Tibial artery (tissue), 4 donors: ENCODE results near the gene SWSAP1.
A peak's percentile ranks its signal among the peaks of the same experiment; 100 is the strongest.

Source experiments
- DNase-seq, 2 donors: peaks; one replicate each; pipeline ENCODE4 v3.0.0-alpha.2; 2019
- H3K27ac ChIP-seq, 2 donors: fragments of 200-600 bp; sonication (generic) in 1 of 2; 1 replicate in 1 of 2; 2 replicates in 1 of 2; pipeline ENCODE4 v1.5.1; 2018 to 2019; ENCODE audit warnings: mild to moderate bottlenecking in 1 of 2
- H3K27me3 ChIP-seq, 2 donors: fragments of 200-600 bp; sonication (generic) in 1 of 2; one replicate each; pipeline versions ENCODE4 v1.5.1 to v1.6.0; 2016 to 2019
- H3K36me3 ChIP-seq, 3 donors: fragments of 200-600 bp; sonication (generic) in 2 of 3; one replicate each; pipeline ENCODE4 v1.5.1; 2016 to 2019; ENCODE audit warnings: mild to moderate bottlenecking in 2 of 3
- H3K4me1 ChIP-seq, 4 donors: fragments of 200-600 bp; sonication (generic) in 2 of 4; 1 replicate in 3 of 4; 2 replicates in 1 of 4; pipeline ENCODE4 v1.5.1; 2016 to 2019
- H3K4me3 ChIP-seq, 2 donors: fragments of 200-600 bp; sonication (generic) in 1 of 2; 1 replicate in 1 of 2; 2 replicates in 1 of 2; pipeline ENCODE4 v1.5.1; 2018 to 2019; ENCODE audit warnings: mild to moderate bottlenecking in 2 of 2
- H3K9me3 ChIP-seq, 3 donors: fragments of 200-600 bp; sonication (generic) in 1 of 3; one replicate each; pipeline ENCODE4 v1.5.1; 2016 to 2019
- intact Hi-C: fragments of 100-400 bp; cut with DNase I; formaldehyde crosslinking; loops from one replicate; pipeline ENCODE4 v1.15.0; 2023; ENCODE audit warnings: low total_unique reads
- TF ChIP-seq, protein P1 (sequence below), 2 experiments: fragments of 200-600 bp in 1 of 2; fragments of 450-650 bp in 1 of 2; IDR thresholded peaks; one replicate each; pipeline ENCODE4 v1.5.1; 2017 to 2019; ENCODE audit warnings: antibody characterized with exemption in 2 of 2, mild to moderate bottlenecking in 1 of 2, moderate library complexity in 1 of 2

SWSAP1 gene

DNA sequence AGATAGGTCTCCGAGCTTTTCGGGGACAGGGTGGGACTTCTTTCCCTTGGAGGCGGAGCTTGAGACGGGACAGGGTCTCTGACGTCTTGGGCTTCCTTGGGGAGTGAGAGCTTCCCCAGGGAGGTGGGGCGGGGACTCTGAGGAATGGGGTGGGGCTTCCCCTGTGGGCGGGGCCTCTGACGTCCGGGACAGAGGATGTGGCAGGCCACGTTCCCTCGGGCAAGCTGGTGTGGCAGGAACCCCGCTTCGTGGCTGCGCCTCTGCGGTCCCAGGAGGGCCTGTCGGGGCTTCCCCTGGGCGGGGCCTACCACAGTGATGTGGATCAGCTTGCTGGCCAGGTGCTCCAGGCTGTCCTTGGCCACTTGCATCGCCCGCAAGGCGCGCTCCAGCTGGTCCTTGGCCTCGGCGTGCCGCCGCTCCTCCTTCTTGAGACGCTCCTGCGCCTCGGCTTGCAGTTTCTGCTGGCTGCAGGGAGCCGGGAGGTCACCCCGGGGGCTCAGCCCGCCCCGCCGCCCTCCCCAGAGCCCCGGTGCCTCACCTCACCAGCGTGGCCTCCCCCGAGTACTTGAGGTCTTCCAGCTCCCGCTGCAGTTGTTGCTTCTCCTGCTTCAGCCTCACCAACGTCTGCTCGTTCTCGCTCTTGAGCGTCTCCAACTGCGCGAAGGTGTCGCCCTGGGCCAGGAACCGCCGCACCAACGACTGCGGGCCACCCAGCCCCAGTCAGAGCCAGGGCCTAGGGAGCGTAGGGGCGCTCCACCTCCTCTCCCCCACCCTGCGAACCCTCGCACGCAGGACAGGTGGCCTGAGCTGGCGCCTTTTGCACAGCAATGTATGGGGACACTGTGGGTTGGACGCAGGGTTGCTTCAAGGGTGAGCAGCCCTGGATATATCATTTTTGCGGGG, 47.9 kb downstream of the SWSAP1 start:
- Histone ChIP-seq H3K36me3 (no peaks in the 10 kb centered on the region), H3K27me3 (peaks cover 0 to 5% of the 10 kb centered on the region in 2 donors), H3K27ac (peak overlapping the region; percentile 67 to 79), H3K9me3 (no peaks in the 10 kb centered on the region), H3K4me1 (peaks cover 0 to 51% (median 37%) of the 10 kb centered on the region in 4 donors), H3K4me3 (peak overlapping the region; percentile 47)
- TF ChIP-seq, protein P1, sequence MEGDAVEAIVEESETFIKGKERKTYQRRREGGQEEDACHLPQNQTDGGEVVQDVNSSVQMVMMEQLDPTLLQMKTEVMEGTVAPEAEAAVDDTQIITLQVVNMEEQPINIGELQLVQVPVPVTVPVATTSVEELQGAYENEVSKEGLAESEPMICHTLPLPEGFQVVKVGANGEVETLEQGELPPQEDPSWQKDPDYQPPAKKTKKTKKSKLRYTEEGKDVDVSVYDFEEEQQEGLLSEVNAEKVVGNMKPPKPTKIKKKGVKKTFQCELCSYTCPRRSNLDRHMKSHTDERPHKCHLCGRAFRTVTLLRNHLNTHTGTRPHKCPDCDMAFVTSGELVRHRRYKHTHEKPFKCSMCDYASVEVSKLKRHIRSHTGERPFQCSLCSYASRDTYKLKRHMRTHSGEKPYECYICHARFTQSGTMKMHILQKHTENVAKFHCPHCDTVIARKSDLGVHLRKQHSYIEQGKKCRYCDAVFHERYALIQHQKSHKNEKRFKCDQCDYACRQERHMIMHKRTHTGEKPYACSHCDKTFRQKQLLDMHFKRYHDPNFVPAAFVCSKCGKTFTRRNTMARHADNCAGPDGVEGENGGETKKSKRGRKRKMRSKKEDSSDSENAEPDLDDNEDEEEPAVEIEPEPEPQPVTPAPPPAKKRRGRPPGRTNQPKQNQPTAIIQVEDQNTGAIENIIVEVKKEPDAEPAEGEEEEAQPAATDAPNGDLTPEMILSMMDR (IDR thresholded peaks at IDR 0.05), result no peak
- intact Hi-C loops, result no loop called here
- peak; percentile 79 to 94 for DNase-seq

DNA sequence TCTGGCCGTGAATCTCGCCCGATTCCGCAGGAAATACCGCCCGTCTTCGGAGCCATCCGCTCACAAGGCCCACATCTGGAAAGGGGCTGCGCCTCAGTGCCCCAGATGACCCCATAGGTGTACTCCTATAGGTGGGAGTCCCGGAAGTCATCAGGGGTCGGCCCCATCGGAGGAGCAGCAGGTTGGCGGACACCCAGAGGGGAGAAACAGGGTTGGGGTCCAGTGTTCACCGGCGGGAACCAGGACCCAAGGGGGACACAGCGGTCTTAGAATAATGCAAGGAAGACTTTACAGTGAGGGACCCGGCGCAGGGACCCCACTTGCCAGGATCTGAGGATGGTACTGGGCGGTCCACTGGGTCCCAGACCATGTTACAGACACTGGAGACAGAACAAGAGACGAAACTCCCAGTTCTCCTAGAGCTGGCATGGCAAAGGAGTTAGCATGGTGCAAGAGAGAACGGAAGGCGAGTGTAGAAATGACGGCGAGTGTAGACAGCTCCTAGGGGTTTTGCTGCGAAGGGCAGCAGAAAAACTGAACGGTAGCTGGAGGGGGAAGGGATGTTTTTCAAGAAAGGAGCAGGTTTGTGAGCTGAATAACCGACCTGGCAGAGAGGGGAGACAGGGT, 48.8 kb downstream of the SWSAP1 start:
- TF ChIP-seq, protein P1 (IDR thresholded peaks at IDR 0.05), result no peak
- no peak for DNase-seq
- H3K27me3 ChIP-seq, result peaks cover 0 to 5% of the 10 kb centered on the region in 2 donors
- no peak overlapping the region for H3K27ac ChIP-seq
- H3K4me3 ChIP-seq, result no peak overlapping the region
- no peaks in the 10 kb centered on the region for H3K9me3 ChIP-seq
- H3K4me1 ChIP-seq, result peaks cover 0 to 48% (median 36%) of the 10 kb centered on the region in 4 donors
- no peaks in the 10 kb centered on the region for H3K36me3 ChIP-seq
- intact Hi-C loops, result no loop called here

DNA sequence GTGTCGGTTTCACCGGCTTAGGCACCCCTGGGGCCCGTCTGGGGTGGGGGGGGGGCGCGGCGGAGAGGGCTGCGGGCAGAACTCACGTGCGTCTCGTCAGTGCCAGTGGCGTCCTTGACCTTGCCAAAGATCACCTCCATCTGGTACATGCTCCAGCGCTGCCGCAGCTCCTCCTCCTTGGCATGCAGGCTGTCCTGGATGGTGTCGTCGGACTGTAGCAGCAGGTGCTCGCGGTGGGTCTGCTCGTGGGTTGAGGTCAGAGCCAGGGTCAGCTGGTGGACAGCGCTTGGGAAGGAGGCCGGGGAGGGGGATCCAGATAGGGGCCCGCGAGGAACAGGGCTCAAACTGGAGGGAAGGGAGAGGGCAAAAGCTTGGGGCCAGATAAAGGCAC, 49.3 kb downstream of the SWSAP1 start:
- Histone ChIP-seq H3K27me3 (peaks cover 0 to 5% of the 10 kb centered on the region in 2 donors), H3K9me3 (no peaks in the 10 kb centered on the region), H3K4me3 (no peak overlapping the region), H3K36me3 (no peaks in the 10 kb centered on the region), H3K4me1 (peaks cover 0 to 42% (median 33%) of the 10 kb centered on the region in 4 donors), H3K27ac (no peak overlapping the region)
- TF ChIP-seq, protein P1 (IDR thresholded peaks at IDR 0.05), result no peak
- DNase-seq, result no peak
- intact Hi-C loops, result no loop called here
